Subcutaneous adipose tissue (tissue), 4 donors: ENCODE data around the gene RAPGEF1. TPM values are rescaled to one million over a fixed set of nuclear protein-coding genes. Genes with fewer than 3 reads are reported as not detected.

Experiments
- total RNA-seq, 4 donors: library from RNA; depleted of rRNA; stranded (reverse); fragments of >200 nt; gene quantifications; one replicate each; pipeline ENCODE4 v1.1.0, GENCODE V29; 2016
- TF ChIP-seq, protein P1 (sequence below): fragments of 450-650 bp; IDR thresholded peaks from one replicate; pipeline ENCODE4 v1.5.1; 2016; ENCODE audit warnings: low read depth, mild to moderate bottlenecking, control low read depth, antibody characterized with exemption, moderate library complexity

Gene RAPGEF1
- total RNA-seq, 4 donors from 2014 or later: 47.1 to 79.5 (median 61.4) TPM

DNA sequence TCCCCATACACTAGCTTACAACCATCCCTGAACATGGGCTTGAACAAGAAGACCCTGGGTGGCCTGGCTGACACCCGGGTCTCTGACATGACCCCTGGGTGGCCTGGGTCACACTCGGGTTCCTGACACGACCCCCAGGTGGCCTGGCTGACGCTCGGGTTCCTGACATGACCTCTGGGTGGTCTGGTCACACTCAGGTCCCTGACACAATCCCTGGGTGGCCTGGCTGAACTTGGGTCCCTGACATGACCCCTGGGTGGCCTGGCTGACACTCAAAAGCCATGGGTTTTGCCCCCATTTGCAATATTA lies 156.6 kb downstream of the RAPGEF1 start:
- TF ChIP-seq, protein P1, sequence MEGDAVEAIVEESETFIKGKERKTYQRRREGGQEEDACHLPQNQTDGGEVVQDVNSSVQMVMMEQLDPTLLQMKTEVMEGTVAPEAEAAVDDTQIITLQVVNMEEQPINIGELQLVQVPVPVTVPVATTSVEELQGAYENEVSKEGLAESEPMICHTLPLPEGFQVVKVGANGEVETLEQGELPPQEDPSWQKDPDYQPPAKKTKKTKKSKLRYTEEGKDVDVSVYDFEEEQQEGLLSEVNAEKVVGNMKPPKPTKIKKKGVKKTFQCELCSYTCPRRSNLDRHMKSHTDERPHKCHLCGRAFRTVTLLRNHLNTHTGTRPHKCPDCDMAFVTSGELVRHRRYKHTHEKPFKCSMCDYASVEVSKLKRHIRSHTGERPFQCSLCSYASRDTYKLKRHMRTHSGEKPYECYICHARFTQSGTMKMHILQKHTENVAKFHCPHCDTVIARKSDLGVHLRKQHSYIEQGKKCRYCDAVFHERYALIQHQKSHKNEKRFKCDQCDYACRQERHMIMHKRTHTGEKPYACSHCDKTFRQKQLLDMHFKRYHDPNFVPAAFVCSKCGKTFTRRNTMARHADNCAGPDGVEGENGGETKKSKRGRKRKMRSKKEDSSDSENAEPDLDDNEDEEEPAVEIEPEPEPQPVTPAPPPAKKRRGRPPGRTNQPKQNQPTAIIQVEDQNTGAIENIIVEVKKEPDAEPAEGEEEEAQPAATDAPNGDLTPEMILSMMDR: no peak

DNA sequence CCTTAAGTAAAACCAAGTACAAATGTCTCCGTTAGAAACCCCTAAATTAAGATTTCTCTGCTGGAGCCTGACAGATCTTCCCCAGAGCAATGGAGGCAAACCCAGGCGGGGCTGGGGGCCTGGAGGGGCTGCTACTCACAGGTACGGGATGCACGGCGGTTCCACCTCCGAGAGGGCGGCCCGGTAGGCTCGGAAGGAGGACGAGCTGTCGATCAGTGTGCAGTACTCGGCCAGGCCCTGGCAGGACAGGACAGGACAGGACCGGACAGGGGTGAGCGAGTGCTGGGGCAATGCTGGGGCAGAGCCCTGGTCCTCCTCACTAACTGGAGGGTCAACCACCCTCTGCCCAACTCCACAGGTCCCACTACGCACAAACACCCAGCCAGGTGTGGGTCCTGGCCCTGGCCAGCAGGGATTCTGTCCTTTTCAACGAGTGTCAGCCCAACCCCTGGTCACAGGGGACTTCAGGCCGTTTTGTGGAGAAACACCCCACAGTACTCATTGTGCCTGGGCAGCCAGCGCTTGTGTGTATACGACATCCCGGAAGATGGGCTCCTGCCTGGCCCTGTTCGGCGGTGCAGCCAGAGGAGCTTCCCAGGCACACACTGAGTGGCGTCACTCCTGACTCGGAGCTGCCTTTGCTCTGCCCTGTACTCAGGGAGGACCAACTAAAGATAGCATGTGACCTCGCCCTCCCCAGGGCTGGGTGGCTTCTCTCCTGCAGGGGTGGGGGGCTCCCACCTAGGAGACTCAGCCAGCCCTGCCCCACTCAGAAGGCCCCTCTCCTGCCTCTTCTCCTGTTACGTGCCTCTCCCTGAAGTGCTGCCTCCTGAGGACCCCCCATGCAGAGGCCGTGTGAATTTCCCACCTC lies 157.2 kb downstream of the RAPGEF1 start:
- TF ChIP-seq, protein P1: no peak

DNA sequence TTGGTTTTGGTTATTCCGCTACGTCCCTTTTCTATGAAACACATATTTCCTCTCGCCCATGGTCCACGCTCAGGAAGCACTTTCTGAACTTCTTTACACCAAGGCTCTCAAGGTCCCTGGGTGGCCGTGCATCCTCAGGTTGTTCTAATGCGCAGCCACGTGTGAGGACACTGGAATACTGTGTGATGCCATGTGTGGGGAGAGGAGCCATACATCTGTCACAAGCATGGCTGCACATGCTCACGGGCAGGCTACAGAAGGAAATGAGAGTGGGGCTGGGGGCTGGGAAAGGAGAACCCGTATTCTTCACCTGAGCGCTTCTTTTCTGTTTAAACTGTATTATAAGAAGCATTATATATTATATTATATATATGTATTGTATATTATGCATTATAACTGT lies 157.8 kb downstream of the RAPGEF1 start:
- TF ChIP-seq, protein P1: no peak

DNA sequence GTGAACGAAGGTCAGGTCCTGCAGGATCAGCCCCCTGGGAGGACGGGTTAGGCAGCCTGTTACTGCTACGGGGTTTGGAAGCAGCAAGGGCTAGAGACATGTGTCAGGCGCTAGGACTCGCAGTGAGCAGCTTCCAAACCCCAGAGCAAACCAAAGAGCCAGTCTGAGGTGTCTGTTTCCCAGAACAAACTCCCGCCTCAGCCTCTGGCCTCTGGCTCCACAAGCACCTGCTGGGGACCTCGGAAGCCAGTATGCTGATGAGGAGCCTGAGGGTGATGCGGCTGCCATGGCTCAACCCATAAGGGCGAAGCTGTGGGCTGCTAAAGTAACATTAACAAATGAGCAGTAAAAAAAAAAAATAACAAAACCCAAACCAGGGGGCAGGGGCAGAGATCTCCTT lies 159.5 kb downstream of the RAPGEF1 start:
- TF ChIP-seq, protein P1: no peak

DNA sequence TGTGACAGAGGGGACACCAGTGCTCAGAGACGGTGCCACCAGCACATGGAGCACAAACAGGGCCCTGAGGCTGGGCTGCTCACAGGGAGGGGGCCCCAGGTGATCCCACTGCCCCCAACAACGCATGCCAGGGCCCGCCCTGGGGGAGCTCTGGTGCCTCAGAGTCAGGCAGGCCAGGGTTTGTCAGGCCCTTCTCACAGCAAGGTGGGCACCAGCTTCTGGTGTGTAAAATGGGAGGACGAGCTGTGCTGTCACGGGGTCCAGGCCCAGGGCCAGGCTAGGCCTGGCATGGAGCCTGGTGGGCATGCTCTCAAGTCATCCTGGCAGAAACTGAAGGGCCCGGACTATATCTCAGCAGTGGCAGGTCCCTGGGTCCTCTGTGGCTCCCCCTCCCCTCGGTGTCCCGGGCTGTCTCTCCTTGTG lies 160.1 kb downstream of the RAPGEF1 start:
- TF ChIP-seq, protein P1: no peak

DNA sequence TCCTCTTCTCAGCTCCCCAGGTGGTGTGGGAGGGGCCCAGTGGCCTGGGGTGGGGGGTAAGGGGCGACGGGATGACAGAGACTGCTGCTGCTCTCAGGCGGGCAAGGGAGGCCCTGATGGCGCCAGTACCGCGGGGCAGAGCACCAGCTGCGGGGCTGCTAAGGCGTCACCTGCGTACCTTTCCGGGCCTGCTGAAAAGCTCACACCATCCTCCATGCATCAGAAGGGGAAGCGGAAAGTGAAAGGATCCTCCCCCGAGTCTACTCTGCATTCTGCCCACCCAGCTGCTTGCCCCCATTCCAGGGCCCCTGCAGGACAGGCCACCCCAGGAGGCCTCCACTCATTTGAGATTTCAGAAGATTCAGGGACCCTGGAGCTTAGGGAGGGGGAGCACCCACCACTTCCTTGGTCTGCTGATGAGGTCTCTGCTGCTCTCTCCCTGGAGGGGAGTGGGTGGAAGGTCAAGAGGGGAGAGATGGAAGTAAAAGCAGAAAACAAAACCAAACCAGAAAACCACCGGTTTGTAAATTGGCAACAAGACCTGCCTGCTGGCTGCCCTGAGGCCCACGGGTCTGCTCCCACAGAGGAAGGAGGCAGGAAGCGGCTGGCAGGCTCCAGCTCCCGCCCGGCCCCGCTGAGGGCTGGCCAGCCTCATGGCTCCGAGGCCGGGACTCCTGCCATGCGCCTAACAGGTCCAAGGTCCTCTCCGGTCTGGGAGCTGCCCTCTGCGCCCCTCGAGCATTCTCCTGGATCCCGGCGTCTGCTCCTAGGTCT lies 161.0 kb downstream of the RAPGEF1 start:
- TF ChIP-seq, protein P1: no peak

DNA sequence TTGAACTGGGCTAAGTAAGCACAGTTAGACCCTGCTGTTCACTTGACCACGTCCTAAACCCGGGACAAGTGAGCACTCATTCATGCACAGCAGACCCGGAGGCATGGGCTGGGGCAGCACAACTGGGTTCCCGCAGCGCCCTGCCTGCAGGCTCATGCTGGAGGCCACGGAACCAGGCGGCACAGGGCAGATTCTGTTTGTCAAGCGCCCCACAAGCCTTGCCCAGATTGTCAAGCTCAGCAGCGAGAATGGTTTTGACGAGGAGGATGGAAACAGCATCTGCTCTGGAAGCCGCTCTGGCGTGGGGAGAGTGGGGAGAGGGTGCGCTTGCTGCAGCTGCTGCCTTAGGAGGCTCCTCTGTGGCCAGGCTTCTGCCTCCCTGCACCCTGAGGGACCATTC lies 161.9 kb downstream of the RAPGEF1 start:
- TF ChIP-seq, protein P1: no peak
